ENCODE measurements around the gene HAUS3. TPM values are rescaled to one million over a fixed set of nuclear protein-coding genes. Genes with fewer than 3 reads are reported as not detected.
"Not testable (repeated sequence)": the region's sequence is repeated elsewhere in the genome, so short reads cannot be mapped to it uniquely, and the experiment has no call there.

The HAUS3 gene
- total and polyA plus RNA-seq, 2 experiments from 2014 or later: 21.4 to 36.0 TPM

DNA sequence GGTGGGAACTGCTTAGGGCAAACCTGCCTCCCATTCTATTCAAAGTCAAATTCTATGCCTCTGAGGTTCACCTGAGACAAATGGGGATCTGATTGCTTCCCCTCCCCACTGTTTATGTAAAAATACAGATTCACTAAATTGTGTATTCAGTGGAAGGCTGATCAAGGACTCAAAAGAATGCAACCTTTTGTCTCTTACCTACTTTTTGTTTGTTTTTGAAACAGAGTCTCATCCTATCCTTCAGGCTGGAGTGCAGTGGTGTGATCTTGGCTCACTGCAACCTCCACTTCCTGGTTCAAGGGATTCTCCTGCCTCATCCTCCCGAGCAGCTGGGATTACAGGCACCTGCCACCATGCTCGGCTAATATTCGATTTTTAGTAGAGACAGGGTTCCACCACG, 20.5 kb downstream of the HAUS3 start:
- H3K36me3 ChIP-seq (ENCODE audit: insufficient read depth); H3K9me3 Mint-ChIP-seq; H3K36me3 Mint-ChIP-seq (ENCODE audit: low read depth); H3K27me3 ChIP-seq (ENCODE audit: insufficient read depth); H2AFZ ChIP-seq; H3K9me2 ChIP-seq (ENCODE audit: insufficient read depth); H4K20me1 ChIP-seq (replicated peaks; ENCODE audit: insufficient read depth); H3F3A ChIP-seq (replicated peaks; ENCODE audit: low read depth); H3K4me3 ChIP-seq; H3K4me2 ChIP-seq; H3K79me2 ChIP-seq (replicated peaks; ENCODE audit: insufficient read depth); H3K27me3 Mint-ChIP-seq (ENCODE audit: insufficient read depth, low read depth, poor library complexity): not testable (repeated sequence)
- peak overlapping the region; percentile 56 for H3K4me3 Mint-ChIP-seq
- peak overlapping the region; percentile 85 for H3K27ac ChIP-seq (ENCODE audit: low read depth)
- peak; percentile 62; the same call in 1 of the 2 replicates for TF ChIP-seq NANOG (IDR thresholded peaks at IDR 0.05; ENCODE audit: borderline replicate concordance)
- TF ChIP-seq, protein P1, sequence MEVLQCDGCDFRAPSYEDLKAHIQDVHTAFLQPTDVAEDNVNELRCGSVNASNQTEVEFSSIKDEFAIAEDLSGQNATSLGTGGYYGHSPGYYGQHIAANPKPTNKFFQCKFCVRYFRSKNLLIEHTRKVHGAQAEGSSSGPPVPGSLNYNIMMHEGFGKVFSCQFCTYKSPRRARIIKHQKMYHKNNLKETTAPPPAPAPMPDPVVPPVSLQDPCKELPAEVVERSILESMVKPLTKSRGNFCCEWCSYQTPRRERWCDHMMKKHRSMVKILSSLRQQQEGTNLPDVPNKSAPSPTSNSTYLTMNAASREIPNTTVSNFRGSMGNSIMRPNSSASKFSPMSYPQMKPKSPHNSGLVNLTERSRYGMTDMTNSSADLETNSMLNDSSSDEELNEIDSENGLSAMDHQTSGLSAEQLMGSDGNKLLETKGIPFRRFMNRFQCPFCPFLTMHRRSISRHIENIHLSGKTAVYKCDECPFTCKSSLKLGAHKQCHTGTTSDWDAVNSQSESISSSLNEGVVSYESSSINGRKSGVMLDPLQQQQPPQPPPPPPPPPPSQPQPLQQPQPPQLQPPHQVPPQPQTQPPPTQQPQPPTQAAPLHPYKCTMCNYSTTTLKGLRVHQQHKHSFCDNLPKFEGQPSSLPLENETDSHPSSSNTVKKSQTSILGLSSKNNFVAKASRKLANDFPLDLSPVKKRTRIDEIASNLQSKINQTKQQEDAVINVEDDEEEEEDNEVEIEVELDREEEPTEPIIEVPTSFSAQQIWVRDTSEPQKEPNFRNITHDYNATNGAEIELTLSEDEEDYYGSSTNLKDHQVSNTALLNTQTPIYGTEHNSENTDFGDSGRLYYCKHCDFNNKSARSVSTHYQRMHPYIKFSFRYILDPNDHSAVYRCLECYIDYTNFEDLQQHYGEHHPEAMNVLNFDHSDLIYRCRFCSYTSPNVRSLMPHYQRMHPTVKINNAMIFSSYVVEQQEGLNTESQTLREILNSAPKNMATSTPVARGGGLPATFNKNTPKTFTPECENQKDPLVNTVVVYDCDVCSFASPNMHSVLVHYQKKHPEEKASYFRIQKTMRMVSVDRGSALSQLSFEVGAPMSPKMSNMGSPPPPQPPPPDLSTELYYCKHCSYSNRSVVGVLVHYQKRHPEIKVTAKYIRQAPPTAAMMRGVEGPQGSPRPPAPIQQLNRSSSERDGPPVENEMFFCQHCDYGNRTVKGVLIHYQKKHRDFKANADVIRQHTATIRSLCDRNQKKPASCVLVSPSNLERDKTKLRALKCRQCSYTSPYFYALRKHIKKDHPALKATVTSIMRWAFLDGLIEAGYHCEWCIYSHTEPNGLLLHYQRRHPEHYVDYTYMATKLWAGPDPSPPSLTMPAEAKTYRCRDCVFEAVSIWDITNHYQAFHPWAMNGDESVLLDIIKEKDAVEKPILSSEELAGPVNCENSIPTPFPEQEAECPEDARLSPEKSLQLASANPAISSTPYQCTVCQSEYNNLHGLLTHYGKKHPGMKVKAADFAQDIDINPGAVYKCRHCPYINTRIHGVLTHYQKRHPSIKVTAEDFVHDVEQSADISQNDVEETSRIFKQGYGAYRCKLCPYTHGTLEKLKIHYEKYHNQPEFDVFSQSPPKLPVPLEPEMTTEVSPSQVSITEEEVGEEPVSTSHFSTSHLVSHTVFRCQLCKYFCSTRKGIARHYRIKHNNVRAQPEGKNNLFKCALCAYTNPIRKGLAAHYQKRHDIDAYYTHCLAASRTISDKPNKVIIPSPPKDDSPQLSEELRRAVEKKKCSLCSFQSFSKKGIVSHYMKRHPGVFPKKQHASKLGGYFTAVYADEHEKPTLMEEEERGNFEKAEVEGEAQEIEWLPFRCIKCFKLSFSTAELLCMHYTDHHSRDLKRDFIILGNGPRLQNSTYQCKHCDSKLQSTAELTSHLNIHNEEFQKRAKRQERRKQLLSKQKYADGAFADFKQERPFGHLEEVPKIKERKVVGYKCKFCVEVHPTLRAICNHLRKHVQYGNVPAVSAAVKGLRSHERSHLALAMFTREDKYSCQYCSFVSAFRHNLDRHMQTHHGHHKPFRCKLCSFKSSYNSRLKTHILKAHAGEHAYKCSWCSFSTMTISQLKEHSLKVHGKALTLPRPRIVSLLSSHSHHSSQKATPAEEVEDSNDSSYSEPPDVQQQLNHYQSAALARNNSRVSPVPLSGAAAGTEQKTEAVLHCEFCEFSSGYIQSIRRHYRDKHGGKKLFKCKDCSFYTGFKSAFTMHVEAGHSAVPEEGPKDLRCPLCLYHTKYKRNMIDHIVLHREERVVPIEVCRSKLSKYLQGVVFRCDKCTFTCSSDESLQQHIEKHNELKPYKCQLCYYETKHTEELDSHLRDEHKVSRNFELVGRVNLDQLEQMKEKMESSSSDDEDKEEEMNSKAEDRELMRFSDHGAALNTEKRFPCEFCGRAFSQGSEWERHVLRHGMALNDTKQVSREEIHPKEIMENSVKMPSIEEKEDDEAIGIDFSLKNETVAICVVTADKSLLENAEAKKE (CRISPR knock-in tag; IDR thresholded peaks at IDR 0.05): peak; percentile 90
- 0 out of 2 replicates have a peak, but pooled peaks have one; percentile 6 for TF ChIP-seq POLR2AphosphoS5 (IDR thresholded peaks at IDR 0.05; ENCODE audit: low read depth)
- peaks cover 28% of the 10 kb centered on the region for H3K4me1 ChIP-seq (ENCODE audit: insufficient read depth)
- peaks cover 47% of the 10 kb centered on the region for H3K4me1 Mint-ChIP-seq
- H3K27ac Mint-ChIP-seq: peak overlapping the region; percentile 89
- ATAC-seq (peak; percentile 68), DNase-seq (ENCODE audit: low spot score) (peak; percentile 88)

DNA sequence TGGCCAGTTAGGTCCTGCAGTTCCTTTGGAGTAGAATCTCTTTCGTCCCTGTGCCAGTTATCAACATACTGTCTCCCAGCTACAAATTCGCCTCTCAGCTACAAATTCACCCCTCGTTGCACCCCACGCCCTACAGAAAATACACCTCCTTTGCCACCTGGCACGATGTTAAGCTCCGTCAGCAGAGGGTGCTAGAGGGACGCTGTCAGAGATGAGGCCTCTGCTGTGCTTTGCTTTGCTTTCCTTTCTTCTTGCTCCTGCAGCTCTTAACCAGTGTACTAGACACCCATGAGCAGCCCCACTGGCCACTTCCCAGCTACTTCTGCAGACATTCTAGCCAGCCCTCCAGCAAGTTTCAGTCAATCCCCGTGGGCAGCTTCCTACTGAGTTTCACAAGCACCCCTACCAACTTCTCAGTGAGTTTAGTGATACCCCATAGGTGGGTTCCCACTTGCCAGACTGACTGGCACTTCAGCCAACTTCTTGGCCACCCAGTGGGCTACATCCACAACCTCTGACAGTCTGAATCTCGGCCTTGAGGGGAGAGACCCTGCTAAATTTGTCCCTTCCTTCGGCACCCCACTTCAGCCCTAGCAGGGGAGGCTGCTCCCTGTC, 21.8 kb downstream of the HAUS3 start:
- peak overlapping the region; percentile 42 for H3K4me3 ChIP-seq
- no peaks in the 10 kb centered on the region for H3K36me3 Mint-ChIP-seq (ENCODE audit: low read depth)
- H3K4me1 ChIP-seq (ENCODE audit: insufficient read depth): peaks cover 40% of the 10 kb centered on the region
- no peaks in the 10 kb centered on the region for H3K36me3 ChIP-seq (ENCODE audit: insufficient read depth)
- peaks cover 50% of the 10 kb centered on the region for H3K4me1 Mint-ChIP-seq
- peaks cover 6% of the 10 kb centered on the region for H3F3A ChIP-seq (replicated peaks; ENCODE audit: low read depth)
- H3K27me3 Mint-ChIP-seq (ENCODE audit: insufficient read depth, low read depth, poor library complexity): peaks cover 5% of the 10 kb centered on the region
- TF ChIP-seq, protein P2, sequence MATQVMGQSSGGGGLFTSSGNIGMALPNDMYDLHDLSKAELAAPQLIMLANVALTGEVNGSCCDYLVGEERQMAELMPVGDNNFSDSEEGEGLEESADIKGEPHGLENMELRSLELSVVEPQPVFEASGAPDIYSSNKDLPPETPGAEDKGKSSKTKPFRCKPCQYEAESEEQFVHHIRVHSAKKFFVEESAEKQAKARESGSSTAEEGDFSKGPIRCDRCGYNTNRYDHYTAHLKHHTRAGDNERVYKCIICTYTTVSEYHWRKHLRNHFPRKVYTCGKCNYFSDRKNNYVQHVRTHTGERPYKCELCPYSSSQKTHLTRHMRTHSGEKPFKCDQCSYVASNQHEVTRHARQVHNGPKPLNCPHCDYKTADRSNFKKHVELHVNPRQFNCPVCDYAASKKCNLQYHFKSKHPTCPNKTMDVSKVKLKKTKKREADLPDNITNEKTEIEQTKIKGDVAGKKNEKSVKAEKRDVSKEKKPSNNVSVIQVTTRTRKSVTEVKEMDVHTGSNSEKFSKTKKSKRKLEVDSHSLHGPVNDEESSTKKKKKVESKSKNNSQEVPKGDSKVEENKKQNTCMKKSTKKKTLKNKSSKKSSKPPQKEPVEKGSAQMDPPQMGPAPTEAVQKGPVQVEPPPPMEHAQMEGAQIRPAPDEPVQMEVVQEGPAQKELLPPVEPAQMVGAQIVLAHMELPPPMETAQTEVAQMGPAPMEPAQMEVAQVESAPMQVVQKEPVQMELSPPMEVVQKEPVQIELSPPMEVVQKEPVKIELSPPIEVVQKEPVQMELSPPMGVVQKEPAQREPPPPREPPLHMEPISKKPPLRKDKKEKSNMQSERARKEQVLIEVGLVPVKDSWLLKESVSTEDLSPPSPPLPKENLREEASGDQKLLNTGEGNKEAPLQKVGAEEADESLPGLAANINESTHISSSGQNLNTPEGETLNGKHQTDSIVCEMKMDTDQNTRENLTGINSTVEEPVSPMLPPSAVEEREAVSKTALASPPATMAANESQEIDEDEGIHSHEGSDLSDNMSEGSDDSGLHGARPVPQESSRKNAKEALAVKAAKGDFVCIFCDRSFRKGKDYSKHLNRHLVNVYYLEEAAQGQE (IDR thresholded peaks at IDR 0.05; ENCODE audit: unreplicated experiment): no peak
- TF ChIP-seq, protein P3, sequence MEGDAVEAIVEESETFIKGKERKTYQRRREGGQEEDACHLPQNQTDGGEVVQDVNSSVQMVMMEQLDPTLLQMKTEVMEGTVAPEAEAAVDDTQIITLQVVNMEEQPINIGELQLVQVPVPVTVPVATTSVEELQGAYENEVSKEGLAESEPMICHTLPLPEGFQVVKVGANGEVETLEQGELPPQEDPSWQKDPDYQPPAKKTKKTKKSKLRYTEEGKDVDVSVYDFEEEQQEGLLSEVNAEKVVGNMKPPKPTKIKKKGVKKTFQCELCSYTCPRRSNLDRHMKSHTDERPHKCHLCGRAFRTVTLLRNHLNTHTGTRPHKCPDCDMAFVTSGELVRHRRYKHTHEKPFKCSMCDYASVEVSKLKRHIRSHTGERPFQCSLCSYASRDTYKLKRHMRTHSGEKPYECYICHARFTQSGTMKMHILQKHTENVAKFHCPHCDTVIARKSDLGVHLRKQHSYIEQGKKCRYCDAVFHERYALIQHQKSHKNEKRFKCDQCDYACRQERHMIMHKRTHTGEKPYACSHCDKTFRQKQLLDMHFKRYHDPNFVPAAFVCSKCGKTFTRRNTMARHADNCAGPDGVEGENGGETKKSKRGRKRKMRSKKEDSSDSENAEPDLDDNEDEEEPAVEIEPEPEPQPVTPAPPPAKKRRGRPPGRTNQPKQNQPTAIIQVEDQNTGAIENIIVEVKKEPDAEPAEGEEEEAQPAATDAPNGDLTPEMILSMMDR (conservative IDR thresholded peaks at IDR 0.05; ENCODE audit: low read depth in 2 of 2): peak; percentile 94 to 97
- no peak overlapping the region for H2AFZ ChIP-seq
- H3K9me2 ChIP-seq (ENCODE audit: insufficient read depth): peaks cover 3% of the 10 kb centered on the region; the same call in 1 of the 2 replicates
- H3K27me3 ChIP-seq (ENCODE audit: insufficient read depth): no peaks in the 10 kb centered on the region
- no peak overlapping the region for H3K27ac Mint-ChIP-seq
- DNase-seq (ENCODE audit: low spot score) (peak; percentile 91), ATAC-seq (peak; percentile 80)
- H3K4me3 Mint-ChIP-seq: no peak overlapping the region; the same call in 2 of the 3 replicates
- peak overlapping the region; percentile 75 for H3K4me2 ChIP-seq
- H3K79me2 ChIP-seq (replicated peaks; ENCODE audit: insufficient read depth): no peaks in the 10 kb centered on the region
- H3K9me3 Mint-ChIP-seq: no peaks in the 10 kb centered on the region
- H3K27ac ChIP-seq (ENCODE audit: low read depth): peak overlapping the region; percentile 2
- H4K20me1 ChIP-seq (replicated peaks; ENCODE audit: insufficient read depth): no peaks in the 10 kb centered on the region
